ENCODE data around the gene CHMP2B. TPM values are rescaled to one million over a fixed set of nuclear protein-coding genes. Genes with fewer than 3 reads are reported as not detected.

CHMP2B gene
- total and polyA plus RNA-seq, 7 donors = 33.2 to 106 (median 44.3) TPM

DNA sequence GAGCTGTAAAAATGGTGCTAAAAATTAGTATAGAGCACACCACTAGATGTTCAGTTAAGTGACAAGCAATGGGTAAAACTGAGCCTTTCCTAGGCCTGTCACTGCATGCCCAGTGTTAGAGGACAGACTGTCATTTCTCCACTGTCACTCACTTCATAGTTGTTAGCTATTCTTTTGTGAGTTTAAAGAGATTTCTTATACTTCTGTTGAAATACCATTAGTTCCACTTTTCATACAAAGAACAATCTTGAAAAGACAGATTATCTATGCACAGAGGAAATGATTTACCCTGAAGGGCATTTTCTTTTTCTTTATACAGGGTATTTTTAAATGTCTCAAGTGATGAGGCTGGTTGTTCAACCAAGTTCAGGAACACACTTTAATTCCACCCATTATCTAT is 28.3 kb upstream of the CHMP2B start:
- peaks cover 0 to 5% (median 0%) of the 10 kb centered on the region in 4 donors for H3K9me3 ChIP-seq
- intact Hi-C loops (cut with DNase I) = no loop called here
- H3K36me3 ChIP-seq = no peaks in the 10 kb centered on the region
- H3K4me1 ChIP-seq = no peaks in the 10 kb centered on the region
- no peak for DNase-seq
- no peak for TF ChIP-seq POLR2A (IDR thresholded peaks at IDR 0.05)
- no peak for TF ChIP-seq EP300 (IDR thresholded peaks at IDR 0.05)
- no peak for TF ChIP-seq POLR2AphosphoS5 (IDR thresholded peaks at IDR 0.05)
- TF ChIP-seq, protein P1, sequence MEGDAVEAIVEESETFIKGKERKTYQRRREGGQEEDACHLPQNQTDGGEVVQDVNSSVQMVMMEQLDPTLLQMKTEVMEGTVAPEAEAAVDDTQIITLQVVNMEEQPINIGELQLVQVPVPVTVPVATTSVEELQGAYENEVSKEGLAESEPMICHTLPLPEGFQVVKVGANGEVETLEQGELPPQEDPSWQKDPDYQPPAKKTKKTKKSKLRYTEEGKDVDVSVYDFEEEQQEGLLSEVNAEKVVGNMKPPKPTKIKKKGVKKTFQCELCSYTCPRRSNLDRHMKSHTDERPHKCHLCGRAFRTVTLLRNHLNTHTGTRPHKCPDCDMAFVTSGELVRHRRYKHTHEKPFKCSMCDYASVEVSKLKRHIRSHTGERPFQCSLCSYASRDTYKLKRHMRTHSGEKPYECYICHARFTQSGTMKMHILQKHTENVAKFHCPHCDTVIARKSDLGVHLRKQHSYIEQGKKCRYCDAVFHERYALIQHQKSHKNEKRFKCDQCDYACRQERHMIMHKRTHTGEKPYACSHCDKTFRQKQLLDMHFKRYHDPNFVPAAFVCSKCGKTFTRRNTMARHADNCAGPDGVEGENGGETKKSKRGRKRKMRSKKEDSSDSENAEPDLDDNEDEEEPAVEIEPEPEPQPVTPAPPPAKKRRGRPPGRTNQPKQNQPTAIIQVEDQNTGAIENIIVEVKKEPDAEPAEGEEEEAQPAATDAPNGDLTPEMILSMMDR (IDR thresholded peaks at IDR 0.05) = no peak
- H3K4me3 ChIP-seq = no peak overlapping the region
- H3K27ac ChIP-seq = no peak overlapping the region
- no peaks in the 10 kb centered on the region for H3K27me3 ChIP-seq

DNA sequence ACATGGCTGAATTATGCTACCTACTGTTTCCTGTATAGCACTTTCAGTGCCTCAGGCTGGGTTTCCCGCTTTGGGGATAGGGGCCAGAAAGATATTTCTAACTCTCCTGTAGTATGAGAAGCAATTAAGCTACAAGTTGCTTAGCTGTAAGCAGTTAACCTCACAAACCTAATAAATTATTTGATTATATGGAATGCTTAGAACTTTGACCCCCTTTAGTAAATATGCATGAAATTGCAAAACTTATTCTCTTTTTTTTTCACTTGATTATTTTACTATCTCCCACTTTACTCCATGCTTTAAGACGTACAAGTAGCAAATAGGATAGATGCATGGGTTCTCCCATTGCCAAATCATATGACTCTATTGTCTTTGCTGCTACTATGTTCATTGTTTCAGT is 27.5 kb upstream of the CHMP2B start:
- Histone ChIP-seq H3K9me3 (peaks cover 0 to 5% (median 0%) of the 10 kb centered on the region in 4 donors), H3K4me3 (no peak overlapping the region), H3K27ac (no peak overlapping the region), H3K27me3 (no peaks in the 10 kb centered on the region), H3K4me1 (no peaks in the 10 kb centered on the region), H3K36me3 (no peaks in the 10 kb centered on the region)
- DNase-seq = no peak
- intact Hi-C loops (cut with DNase I) = no loop called here
- TF ChIP-seq, protein P1 (IDR thresholded peaks at IDR 0.05) = no peak
- TF ChIP-seq EP300 (IDR thresholded peaks at IDR 0.05) (no peak), POLR2A (IDR thresholded peaks at IDR 0.05) (no peak), POLR2AphosphoS5 (IDR thresholded peaks at IDR 0.05) (no peak)
- WGBS, 2 donors = 66 to 83% methylated on average over 2 of the region's 2 CpGs

GRCh38 chr3:87200060-87200647 is 27.0 kb upstream of the CHMP2B start:
- WGBS, 2 donors = 87 to 89% methylated on average over 3 of the region's 3 CpGs
- Histone ChIP-seq H3K27ac (no peak overlapping the region), H3K4me1 (no peaks in the 10 kb centered on the region), H3K9me3 (peaks cover 0 to under 1% (median 0%) of the 10 kb centered on the region in 4 donors), H3K27me3 (no peaks in the 10 kb centered on the region), H3K36me3 (no peaks in the 10 kb centered on the region), H3K4me3 (no peak overlapping the region)
- TF ChIP-seq EP300 (IDR thresholded peaks at IDR 0.05) = no peak
- TF ChIP-seq POLR2A (IDR thresholded peaks at IDR 0.05) = no peak
- no peak for TF ChIP-seq POLR2AphosphoS5 (IDR thresholded peaks at IDR 0.05)
- TF ChIP-seq, protein P1 (IDR thresholded peaks at IDR 0.05) = no peak
- no peak for DNase-seq
- intact Hi-C loops (cut with DNase I) = no loop called here

DNA sequence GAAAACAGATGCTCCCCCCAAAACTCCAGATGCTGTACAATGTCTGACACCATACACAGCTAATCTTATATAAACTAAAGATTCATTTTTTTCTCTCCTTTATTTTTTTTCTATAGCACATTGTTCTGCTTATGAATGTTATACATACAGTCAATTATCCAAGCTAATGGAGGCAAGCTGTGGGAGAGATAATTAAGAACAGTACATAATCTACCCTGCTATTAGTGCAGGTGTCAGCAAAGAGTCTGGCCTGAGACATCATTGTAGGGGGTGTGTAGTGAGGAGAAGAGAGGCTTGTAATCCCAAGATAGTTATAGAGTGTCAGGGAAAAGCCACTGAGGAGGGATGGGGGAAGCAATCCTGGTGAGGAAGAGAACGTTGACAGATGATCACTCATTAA is 25.4 kb upstream of the CHMP2B start:
- no peak overlapping the region for H3K27ac ChIP-seq
- H3K36me3 ChIP-seq = no peaks in the 10 kb centered on the region
- H3K9me3 ChIP-seq = no peaks in the 10 kb centered on the region
- no peak for DNase-seq
- WGBS, 2 donors = 82 to 84% methylated on average over 1 of the region's 1 CpG
- H3K27me3 ChIP-seq = no peaks in the 10 kb centered on the region
- H3K4me3 ChIP-seq = no peak overlapping the region
- H3K4me1 ChIP-seq = no peaks in the 10 kb centered on the region
- TF ChIP-seq EP300 (IDR thresholded peaks at IDR 0.05) = no peak
- TF ChIP-seq POLR2AphosphoS5 (IDR thresholded peaks at IDR 0.05) = no peak
- TF ChIP-seq, protein P1 (IDR thresholded peaks at IDR 0.05) = no peak
- TF ChIP-seq POLR2A (IDR thresholded peaks at IDR 0.05) = no peak
- intact Hi-C loops (cut with DNase I) = no loop called here

DNA sequence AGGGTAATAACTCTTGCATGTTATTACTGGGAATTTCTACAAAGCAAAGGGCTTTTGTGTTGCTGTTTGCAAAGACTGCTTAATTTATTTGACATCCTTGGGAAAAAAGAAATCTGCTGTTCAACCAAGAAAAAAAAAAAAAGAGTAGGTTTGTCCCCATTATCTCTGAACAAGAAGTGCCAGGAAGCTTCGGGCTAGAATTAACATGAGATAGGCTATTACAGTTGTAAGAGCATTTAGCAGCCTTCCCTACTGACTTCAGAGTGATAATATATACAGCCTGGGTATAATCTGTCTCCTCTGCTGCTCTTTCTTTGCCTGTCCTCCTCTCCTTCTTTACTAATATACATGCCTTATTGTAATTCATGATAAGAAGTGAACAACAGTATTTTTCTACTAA is 23.3 kb upstream of the CHMP2B start:
- no peak overlapping the region for H3K4me3 ChIP-seq
- DNase-seq = no peak
- intact Hi-C loops (cut with DNase I) = no loop called here
- WGBS, 2 donors = 56 to 58% methylated on average over 1 of the region's 1 CpG
- H3K4me1 ChIP-seq = no peaks in the 10 kb centered on the region
- H3K27ac ChIP-seq = no peak overlapping the region
- H3K9me3 ChIP-seq = no peaks in the 10 kb centered on the region
- H3K36me3 ChIP-seq = no peaks in the 10 kb centered on the region
- no peak for TF ChIP-seq POLR2AphosphoS5 (IDR thresholded peaks at IDR 0.05)
- no peaks in the 10 kb centered on the region for H3K27me3 ChIP-seq

All from sigmoid colon (tissue), 7 donors.